GM12878 (cell line): ENCODE measurements around the gene C16orf78. TPM values are rescaled to one million over a fixed set of nuclear protein-coding genes. Genes with fewer than 3 reads are reported as not detected.
"Not testable (repeated sequence)": the region's sequence is repeated elsewhere in the genome, so short reads cannot be mapped to it uniquely, and the experiment has no call there.

Source experiments
- ATAC-seq: fragments of 200-7000 bp; cut with Tn5 transposase; 3 replicates; pipeline ENCODE4 v1.9.1; 2020; ENCODE audit warnings: mild to moderate bottlenecking, moderate library complexity
- BruUV-seq: library from RNA; stranded (reverse); fragments of 400-500 nt; replicated peaks from 2 replicates; lab custom pipeline; 2021; lab: Mats Ljungman, UMichigan
- CTCF ChIA-PET: fragments of 300-600 bp; sonication (Branson Sonifier 250); formaldehyde crosslinking; extraction: SDS; loops from one replicate; lab custom pipeline; 2021; ENCODE audit warnings: inconsistent platforms; lab: Yijun Ruan, JAX
- POLR2A ChIA-PET: fragments of 350-600 bp; formaldehyde crosslinking; extraction: SDS; loops from one replicate; lab custom pipeline; 2021; ENCODE audit warnings: inconsistent platforms; lab: Charles Lee
- RAD21 ChIA-PET: fragments of 300-600 bp; sonication (Branson Sonifier 250); formaldehyde crosslinking; loops from one replicate; lab custom pipeline; 2023; ENCODE audit warnings: antibody characterized with exemption; ENCODE audit not compliant: unreplicated experiment; lab: Charles Lee
- SMC1A ChIA-PET: fragments of 300-600 bp; sonication (Branson Sonifier 250); formaldehyde crosslinking; loops from one replicate; lab custom pipeline; 2023; ENCODE audit not compliant: unreplicated experiment, uncharacterized antibody; lab: Charles Lee
- DNase-seq: peaks from one replicate; pipeline ENCODE4 v3.0.0-alpha.2; 2011; ENCODE audit warnings: low read depth, low spot score
- FAIRE-seq: peaks from 3 replicates; lab custom pipeline; 2011; peaks lifted over from hg19 to GRCh38; lab: Jason Lieb, UNC
- H2AFZ ChIP-seq: 2 replicates; pipeline ENCODE4 v1.6.0; 2011; ENCODE audit warnings: low read depth, low read length, control low read depth; ENCODE audit not compliant: control insufficient read depth
- H3K27ac ChIP-seq: 2 replicates; pipeline ENCODE4 v1.5.1; 2011; ENCODE audit warnings: control low read depth; ENCODE audit not compliant: control insufficient read depth, insufficient read depth
- H3K27me3 ChIP-seq, 2 experiments: replicated peaks in 1 of 2; 2 replicates each; pipeline versions ENCODE4 v1.6.0 to v1.6.1; 2011; ENCODE audit warnings: low read length in 1 of 2; ENCODE audit not compliant: control insufficient read depth in 2 of 2, insufficient read depth in 2 of 2
- H3K36me3 ChIP-seq, 2 experiments: 2 replicates each; pipeline ENCODE4 v1.5.1; 2011; ENCODE audit warnings: low read length in 1 of 2; ENCODE audit not compliant: control insufficient read depth in 2 of 2, insufficient read depth in 2 of 2
- H3K4me1 ChIP-seq: 2 replicates; pipeline ENCODE4 v1.6.1; 2011; ENCODE audit warnings: mild to moderate bottlenecking, low read length, moderate library complexity, mixed read lengths; ENCODE audit not compliant: control insufficient read depth, insufficient read depth
- H3K4me2 ChIP-seq: 2 replicates; pipeline ENCODE4 v1.6.0; 2011; ENCODE audit warnings: control low read depth; ENCODE audit not compliant: control insufficient read depth, insufficient read depth
- H3K4me3 ChIP-seq: fragments of 200-600 bp; sonication (generic); 2 replicates; pipeline ENCODE4 v1.5.1; 2016
- H3K79me2 ChIP-seq: 2 replicates; pipeline ENCODE4 v1.6.0; 2011; ENCODE audit warnings: low read length; ENCODE audit not compliant: control insufficient read depth, insufficient read depth
- H3K9ac ChIP-seq: 2 replicates; pipeline ENCODE4 v1.8.0; 2011; ENCODE audit warnings: low read length, control low read depth, mixed read lengths; ENCODE audit not compliant: control insufficient read depth, insufficient read depth
- H3K9me3 ChIP-seq: replicated peaks from 3 replicates; pipeline ENCODE4 v1.5.1; 2011; ENCODE audit warnings: mild to moderate bottlenecking, low read length; ENCODE audit not compliant: control insufficient read depth, insufficient read depth
- H4K20me1 ChIP-seq: 2 replicates; pipeline ENCODE4 v1.6.0; 2011; ENCODE audit not compliant: control insufficient read depth, insufficient read depth
- FOXK2 ChIP-seq: fragments of 450-650 bp; IDR thresholded peaks from 2 replicates; pipeline ENCODE4 v1.6.1; 2017; ENCODE audit warnings: mild to moderate bottlenecking, moderate library complexity
- GABPA ChIP-seq: IDR thresholded peaks from 2 replicates; pipeline ENCODE4 v1.6.1; 2014; ENCODE audit warnings: antibody characterized with exemption, low read depth, mild to moderate bottlenecking, inconsistent platforms
- SPI1 ChIP-seq: IDR thresholded peaks from 2 replicates; pipeline ENCODE4 v1.6.1; 2011; ENCODE audit warnings: low read depth, mild to moderate bottlenecking, low read length, moderate library complexity, borderline replicate concordance; ENCODE audit not compliant: insufficient read depth
- SREBF2 ChIP-seq: IDR thresholded peaks from 2 replicates; pipeline ENCODE4 v1.6.1; 2012; ENCODE audit warnings: mild to moderate bottlenecking, low read length
- WGBS: methylation state at CpG from one replicate; pipeline ENCODE4 v1.1.6; 2016; ENCODE audit warnings: low lambda C conversion rate; ENCODE audit not compliant: insufficient replicate concordance, insufficient coverage; ENCODE audit errors: missing lambda C conversion rate; 5-methylcytosine and 5-hydroxymethylcytosine counted together
- in situ Hi-C: fragments of 300-500 bp; cut with MboI; formaldehyde crosslinking; loops from 9 replicates; pipeline ENCODE4 v1.14.3; 2018; ENCODE audit warnings: mixed read lengths
- intact Hi-C: fragments of 100-400 bp; cut with micrococcal nuclease; formaldehyde crosslinking; loops from one replicate; pipeline ENCODE4 v1.14.2; 2022; ENCODE audit not compliant: unreplicated experiment
- polyA plus RNA-seq, 11 experiments: library from polyadenylated mRNA; depleted of rRNA in 4 of 11; unstranded in 6 of 11; stranded (reverse) in 5 of 11; fragments of >200 nt; fragmentation: Nextera tagmentation in 4 of 11; fragmentation: Illumina TruSeq in 1 of 11; extraction: Ambion mirVana in 4 of 11; extraction: Trizol in 1 of 11; gene quantifications; 1 replicate in 1 of 11; 2 replicates in 10 of 11; pipeline versions ENCODE4 v1.2.1 to v1.2.3, GENCODE V29; 2011 to 2016; ENCODE audit warnings: inconsistent platforms in 2 of 11, missing spikeins in 2 of 11, low read depth in 1 of 11
- total RNA-seq, 4 experiments: library from RNA; depleted of rRNA in 3 of 4; stranded (reverse); fragments of >200 nt in 3 of 4; fragmentation: Illumina TruSeq in 1 of 4; extraction: Trizol in 1 of 4; gene quantifications; 2 replicates each; pipeline versions ENCODE4 v1.2.1 to v1.2.3, GENCODE V29; 2013 to 2021
- TF ChIP-seq, protein P1 (sequence below): IDR thresholded peaks from 2 replicates; pipeline ENCODE4 v1.6.1; 2011; ENCODE audit warnings: borderline replicate concordance, low read depth, mild to moderate bottlenecking, moderate library complexity, mixed read lengths, low read length; ENCODE audit not compliant: insufficient read depth; ENCODE audit errors: extremely low read length

The C16orf78 gene
- total and polyA plus RNA-seq, 10 of the 15 experiments (the other 5 are each of a cell fraction or from before 2014, with no cell fraction given) = not detected

- TF ChIP-seq, protein P1, sequence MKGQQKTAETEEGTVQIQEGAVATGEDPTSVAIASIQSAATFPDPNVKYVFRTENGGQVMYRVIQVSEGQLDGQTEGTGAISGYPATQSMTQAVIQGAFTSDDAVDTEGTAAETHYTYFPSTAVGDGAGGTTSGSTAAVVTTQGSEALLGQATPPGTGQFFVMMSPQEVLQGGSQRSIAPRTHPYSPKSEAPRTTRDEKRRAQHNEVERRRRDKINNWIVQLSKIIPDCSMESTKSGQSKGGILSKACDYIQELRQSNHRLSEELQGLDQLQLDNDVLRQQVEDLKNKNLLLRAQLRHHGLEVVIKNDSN = no peak
- TF ChIP-seq SPI1 = no peak
- TF ChIP-seq, all 136 proteins: peak for 0
These were observed 14.0 kb upstream of the C16orf78 start (continued) for GRCh38 chr16:49359591-49359990.

- CTCF ChIA-PET = interaction anchor here (1.2 kb wide), 1 partner anchor 9 kb away, joined by 4 read pairs; no protein-coding TSS in a partner anchor
- H3K9me3 ChIP-seq, H2AFZ ChIP-seq, H4K20me1 ChIP-seq, H3K27ac ChIP-seq, RAD21 ChIA-PET, ATAC-seq, H3K27me3 ChIP-seq, SMC1A ChIA-PET, H3K9ac ChIP-seq, DNase-seq, POLR2A ChIA-PET, H3K36me3 ChIP-seq, in situ Hi-C loops, H3K4me2 ChIP-seq, BruUV-seq, H3K4me3 ChIP-seq, FAIRE-seq, intact Hi-C loops, H3K79me2 ChIP-seq: not testable (repeated sequence)
- H3K4me1 ChIP-seq = peaks cover 12% of the 10 kb centered on the region
- WGBS = 28% methylated on average over 5 of the region's 6 CpGs
These were observed 11.9 kb upstream of the C16orf78 start for GRCh38 chr16:49361731-49362130.

DNA sequence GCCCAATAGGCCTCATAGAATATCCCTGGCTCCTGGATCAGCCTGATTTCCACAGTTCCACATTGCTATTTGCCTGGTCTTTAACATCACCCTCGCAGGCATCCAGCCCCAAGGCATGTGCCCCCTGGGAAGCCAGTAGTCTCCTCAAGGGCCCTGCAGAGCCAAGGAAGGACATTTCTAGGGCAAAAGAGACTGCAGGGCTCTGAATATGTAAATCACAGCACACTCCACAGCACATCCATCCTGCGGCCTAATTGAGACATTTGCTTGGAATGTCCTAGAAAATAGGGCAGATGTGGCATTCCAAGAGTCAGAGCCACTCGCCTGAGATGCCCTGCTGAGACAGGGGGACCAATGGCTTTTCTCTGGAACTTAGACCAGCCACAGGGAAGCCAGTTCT, 11.4 kb upstream of the C16orf78 start:
- H2AFZ ChIP-seq = no peak overlapping the region
- FAIRE-seq (no peak), DNase-seq (no peak), ATAC-seq (no peak)
- CTCF ChIA-PET = no interaction called here
- H3K9ac ChIP-seq = no peak overlapping the region
- H3K27me3 ChIP-seq = no peaks in the 10 kb centered on the region
- in situ Hi-C loops (no loop called here), intact Hi-C loops (no loop called here)
- no peaks in the 10 kb centered on the region for H3K36me3 ChIP-seq
- BruUV-seq = no TSS peak
- no peak overlapping the region for H3K27ac ChIP-seq
- RAD21 ChIA-PET = no interaction called here
- SMC1A ChIA-PET = no interaction called here
- 55% methylated on average over 3 of the region's 3 CpGs for WGBS
- peaks cover 17% of the 10 kb centered on the region for H3K4me1 ChIP-seq
- no peak overlapping the region for H3K4me2 ChIP-seq
- H4K20me1 ChIP-seq = no peaks in the 10 kb centered on the region
- H3K4me3 ChIP-seq = no peak overlapping the region
- peaks cover 2% of the 10 kb centered on the region; the same call in 2 of the 3 replicates for H3K9me3 ChIP-seq
- H3K79me2 ChIP-seq = no peaks in the 10 kb centered on the region
- TF ChIP-seq FOXK2 (no peak), GABPA (no peak), SREBF2 (no peak)
- POLR2A ChIA-PET = no interaction called here
